Stimulated activated CD4-positive, alpha-beta T cell treated with anti-CD3 and anti-CD28 coated beads, Interleukin-12 subunit alpha, Interleukin-12 subunit beta, amount 100 ng/mL, for 4 hours (primary cell): ENCODE data around the gene PRDM9.

Experiments
- DNase-seq: peaks from one replicate; pipeline ENCODE4 v3.0.0-alpha.2; 2020

The PRDM9 gene

DNA sequence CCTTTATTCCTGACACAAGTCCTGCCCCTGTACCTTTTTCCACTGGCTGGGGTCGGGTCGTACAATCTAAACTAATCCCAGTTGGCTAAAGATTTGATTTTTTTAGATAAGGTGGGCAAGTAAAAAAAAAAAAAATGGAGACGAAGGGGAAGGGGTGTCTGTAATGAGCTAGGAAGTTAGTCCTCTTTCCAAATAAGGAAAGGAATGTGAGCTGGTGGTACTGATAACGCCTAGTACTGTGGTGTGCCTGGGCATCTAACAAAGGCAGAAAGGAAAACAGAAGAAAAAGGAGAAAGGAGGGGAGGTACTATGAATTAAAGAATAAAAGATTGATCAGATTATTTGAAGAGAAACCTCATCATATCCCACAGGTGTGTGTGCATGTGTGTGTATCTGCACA lies 21.3 kb downstream of the PRDM9 start:
- no peak for DNase-seq

DNA sequence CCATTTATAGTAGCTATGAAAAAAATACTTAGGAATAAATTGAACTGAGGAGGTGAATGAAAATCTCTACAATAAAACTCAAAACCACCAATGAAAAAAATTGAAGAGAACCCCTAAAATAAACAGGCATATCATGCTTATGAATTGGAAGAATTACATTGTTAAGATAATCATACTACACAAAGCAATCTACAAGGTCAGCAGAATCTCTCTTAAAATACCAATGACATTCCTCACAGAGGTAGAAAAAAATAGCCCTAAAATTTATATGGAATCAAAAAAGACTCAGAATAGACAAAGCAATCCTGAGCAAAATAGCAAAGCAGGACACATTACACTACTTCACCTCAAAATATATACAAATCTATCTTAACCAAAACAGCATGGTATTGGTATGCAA lies 23.2 kb downstream of the PRDM9 start:
- DNase-seq = no peak

DNA sequence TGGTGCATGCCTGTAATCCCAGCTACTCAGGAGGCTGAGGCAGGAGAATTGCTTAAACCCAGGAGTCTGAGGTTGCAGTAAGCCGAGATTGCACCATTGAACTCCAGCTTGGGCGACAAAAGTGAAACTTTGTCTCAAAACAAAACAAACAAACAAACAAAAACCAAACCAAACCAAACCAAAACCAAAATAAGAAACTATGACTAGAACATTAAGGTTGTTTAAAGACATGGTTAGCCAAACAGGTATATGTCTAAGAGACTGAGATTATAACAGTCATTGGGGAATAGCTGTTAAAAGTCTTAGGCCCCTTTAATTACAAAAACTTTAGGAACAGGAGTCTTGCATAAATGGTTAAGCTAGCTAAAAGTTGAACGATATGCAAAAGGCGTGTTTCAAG lies 63.6 kb downstream of the PRDM9 start:
- DNase-seq = no peak
